Left forelimb (tissue), 1 donor: ENCODE measurements around the gene C18orf32.
"Not testable (repeated sequence)": the region's sequence is repeated elsewhere in the genome, so short reads cannot be mapped to it uniquely, and the experiment has no call there.

Experiments
- DNase-seq: peaks from one replicate; pipeline ENCODE4 v3.0.0-alpha.2; 2018; ENCODE audit warnings: low spot score

The C18orf32 gene

GRCh38 chr18:49500201-49500921 is 13.3 kb upstream of the C18orf32 start:
- DNase-seq = no peak

GRCh38 chr18:49499046-49499637 is 12.1 kb upstream of the C18orf32 start:
- no peak for DNase-seq

- no peak for DNase-seq
These were observed 8.4 kb upstream of the C18orf32 start for GRCh38 chr18:49495480-49495879.

GRCh38 chr18:49495076-49495475 is 8.0 kb upstream of the C18orf32 start:
- DNase-seq = no peak

GRCh38 chr18:49494660-49495059 is 7.6 kb upstream of the C18orf32 start:
- no peak for DNase-seq

- no peak for DNase-seq
These were observed 5.6 kb upstream of the C18orf32 start for GRCh38 chr18:49492694-49493033.

DNA sequence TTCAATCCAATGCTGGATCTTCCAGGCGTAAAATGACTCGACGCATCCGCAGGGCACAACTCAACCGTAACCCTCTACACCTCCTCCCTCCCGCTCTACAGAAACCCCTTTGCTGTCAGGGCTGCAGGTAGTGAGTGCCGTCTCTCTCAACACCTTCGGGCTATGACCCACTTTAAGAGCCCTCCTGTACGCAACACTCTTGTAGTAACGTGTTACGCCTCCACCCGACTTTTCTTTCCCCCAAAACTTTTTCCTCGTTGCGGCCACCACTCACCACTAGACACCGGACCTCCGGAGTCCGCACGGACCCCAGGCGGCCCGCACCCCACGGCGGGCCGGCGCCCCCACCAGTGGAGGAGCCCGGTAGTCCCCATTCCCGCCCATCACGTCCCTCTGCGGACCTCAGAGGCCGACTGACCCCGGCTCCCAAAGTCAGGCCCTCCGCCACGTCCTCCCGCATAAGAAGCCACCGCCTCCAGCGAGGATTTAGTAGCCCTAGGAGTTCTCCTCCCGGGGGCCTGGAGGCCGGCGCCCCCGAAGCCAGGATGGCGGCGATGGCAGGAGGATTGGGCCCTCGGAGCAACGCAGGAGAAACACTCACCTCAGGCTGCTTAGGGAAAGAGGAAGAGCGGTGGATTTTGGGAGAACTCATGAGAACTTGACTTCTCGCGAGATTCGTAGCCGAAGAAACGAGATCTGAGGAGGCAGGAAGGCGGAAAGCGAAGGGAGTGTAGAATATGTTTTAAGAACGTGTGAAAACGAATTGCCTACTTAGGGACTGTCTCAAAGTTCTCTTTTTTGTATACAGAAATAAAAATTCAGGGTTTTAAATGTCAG is 5.0 kb upstream of the C18orf32 start, which contains the start of gene RPL17:
Gene RPL17, minus strand, starts transcription at position 609 of the 837 bp plus-strand sequence.
- peak; percentile 90 for DNase-seq

DNA sequence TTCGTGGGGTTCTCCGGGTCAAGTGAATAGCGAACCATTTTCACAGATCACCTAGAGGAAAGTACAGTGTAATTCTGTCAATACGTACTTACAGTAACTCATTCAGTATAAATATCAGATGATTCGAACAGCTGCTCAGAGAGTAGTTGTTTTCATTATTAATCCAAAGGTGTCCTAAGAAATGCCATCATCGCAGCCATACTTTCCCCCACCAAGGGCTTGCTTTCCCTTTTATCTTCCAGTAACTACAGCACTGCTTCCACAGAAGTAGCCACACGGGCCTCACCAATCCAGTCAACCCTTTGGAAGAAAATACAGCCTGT is 4.5 kb upstream of the C18orf32 start:
- DNase-seq = no peak

DNA sequence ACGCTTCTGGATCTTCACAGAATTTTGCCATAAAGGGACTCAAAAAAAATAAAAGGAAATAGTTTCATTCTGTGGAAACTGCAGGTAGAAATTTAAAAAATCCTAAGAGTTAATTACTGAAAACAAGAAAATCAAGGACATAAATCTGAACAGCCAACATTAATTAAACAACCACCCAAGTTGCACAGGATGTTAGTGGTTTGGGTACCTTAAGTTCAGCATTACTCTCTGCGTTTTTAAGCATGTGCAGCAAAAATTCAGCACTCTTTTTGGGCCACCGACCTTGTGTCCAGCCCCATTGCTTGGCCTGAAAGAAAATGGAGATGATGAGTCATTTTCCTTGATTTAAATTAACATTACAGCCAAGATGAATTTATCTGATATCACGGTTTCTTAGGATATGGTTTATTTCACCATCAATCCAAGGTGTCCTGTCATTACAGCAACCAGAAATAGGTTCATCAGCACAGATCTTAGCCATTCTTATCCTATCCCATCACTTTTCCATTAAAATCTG is 3.3 kb upstream of the C18orf32 start:
- DNase-seq = no peak

DNA sequence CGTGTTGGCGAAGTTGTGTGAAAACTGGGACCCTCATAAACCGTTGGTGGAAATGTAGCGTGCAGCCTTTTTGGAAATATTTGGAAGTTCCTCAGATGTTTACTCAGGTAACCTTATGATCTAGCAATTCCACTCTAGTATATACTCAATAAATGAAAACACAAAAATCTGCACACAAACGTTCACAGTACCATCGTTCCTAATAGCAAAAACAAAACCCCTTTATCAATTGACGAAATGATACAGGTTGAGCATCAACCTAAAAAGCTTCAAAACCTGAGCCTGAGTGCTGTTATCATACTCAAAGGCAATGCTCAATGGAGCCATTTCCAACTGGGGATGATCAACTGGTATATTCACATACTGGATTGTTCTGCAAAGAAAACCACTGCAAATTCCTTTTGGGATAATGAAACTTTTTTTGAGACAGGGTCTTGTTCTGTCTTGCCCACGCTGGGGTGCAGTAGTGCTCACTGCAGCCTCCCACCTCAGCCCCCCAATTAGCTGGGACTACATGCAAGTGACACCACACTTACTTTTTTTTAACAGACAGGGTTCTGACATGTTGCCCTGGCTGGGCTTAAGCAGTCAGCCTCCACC is 777 bp upstream of the C18orf32 start:
- no peak for DNase-seq

DNA sequence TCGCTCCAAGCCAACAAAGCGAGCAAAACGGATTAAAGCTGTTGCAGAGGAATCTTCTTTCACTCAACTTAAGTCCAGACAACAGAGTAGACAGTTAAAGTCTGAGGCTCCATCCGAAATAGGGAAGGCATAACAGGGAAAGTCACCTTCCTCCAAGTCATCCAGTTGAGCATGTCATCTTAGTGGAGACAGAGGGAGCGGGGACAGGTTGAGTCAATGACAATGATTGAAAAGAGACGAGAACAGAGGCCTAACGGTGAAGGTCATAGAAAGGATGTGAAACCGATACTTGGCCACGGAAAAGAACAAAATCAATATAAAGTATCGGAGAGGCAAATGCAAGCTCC is 455 bp downstream of the C18orf32 start:
- no peak for DNase-seq

GRCh38 chr18:49486134-49486533 is 900 bp downstream of the C18orf32 start:
- no peak for DNase-seq

DNA sequence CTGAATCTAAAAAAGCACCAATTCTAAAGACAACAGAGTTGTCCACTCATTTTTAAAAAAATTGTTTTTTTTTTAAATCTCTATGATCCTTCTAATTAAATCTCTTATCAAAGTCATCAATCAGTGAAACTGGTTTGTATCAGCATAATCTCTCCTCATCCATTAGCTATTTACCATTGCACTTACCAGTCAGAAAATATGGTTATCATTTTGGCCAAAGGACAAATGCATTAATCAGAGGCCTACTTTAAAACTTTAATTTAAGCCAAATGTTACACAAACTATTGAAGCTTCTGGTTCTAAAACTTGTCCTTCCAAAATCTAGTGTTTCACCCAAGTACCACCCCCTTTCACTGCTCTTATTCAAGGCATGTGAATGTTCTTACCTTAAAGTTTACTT is 3.8 kb downstream of the C18orf32 start:
- DNase-seq = no peak

GRCh38 chr18:49481907-49482306 is 5.1 kb downstream of the C18orf32 start:
- no peak for DNase-seq

- no peak for DNase-seq
These were observed 5.7 kb downstream of the C18orf32 start for GRCh38 chr18:49481317-49481716.

- DNase-seq = no peak
These were observed 7.5 kb downstream of the C18orf32 start for GRCh38 chr18:49479381-49480137.

- DNase-seq = no peak
These were observed 10.2 kb downstream of the C18orf32 start for GRCh38 chr18:49476664-49477411.

DNA sequence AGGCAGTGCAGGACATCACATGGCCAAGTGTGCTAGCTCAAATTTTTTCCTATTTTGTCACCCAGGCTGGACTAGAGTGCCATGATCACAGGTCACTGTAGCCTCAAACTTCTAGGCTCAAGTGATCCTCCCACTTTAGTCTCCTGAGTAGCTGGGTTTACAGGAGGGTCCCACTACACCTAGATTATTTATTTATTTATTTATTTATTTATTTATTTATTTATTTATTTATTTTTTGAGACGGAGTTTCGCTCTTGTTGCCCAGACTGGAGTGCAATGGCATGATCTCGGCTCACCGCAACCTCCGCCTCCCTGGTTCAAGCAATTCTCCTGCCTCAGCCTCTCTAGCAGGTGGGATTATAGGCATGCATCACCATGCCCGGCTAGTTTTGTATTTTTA is 12.1 kb downstream of the C18orf32 start:
- not testable (repeated sequence) for DNase-seq

DNA sequence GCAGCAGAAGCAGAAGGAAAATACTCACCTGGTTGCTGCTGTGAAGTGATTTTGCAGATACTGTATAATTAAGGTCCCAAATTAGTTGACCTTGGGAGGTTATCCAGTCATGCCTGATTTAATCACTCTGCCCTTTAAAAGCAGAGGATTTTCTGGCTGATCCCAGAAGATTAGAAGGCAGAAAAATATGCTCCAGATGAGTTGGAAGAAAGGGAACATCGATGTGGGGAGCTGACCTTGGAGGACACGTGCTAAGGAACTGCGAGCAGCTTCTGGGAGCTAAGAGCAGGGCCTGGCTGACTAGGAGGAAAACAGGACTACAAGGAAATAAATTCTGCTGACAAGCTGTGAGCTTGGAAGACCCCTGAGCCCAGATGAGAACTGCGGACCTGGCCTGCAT is 13.3 kb downstream of the C18orf32 start:
- DNase-seq = no peak

DNA sequence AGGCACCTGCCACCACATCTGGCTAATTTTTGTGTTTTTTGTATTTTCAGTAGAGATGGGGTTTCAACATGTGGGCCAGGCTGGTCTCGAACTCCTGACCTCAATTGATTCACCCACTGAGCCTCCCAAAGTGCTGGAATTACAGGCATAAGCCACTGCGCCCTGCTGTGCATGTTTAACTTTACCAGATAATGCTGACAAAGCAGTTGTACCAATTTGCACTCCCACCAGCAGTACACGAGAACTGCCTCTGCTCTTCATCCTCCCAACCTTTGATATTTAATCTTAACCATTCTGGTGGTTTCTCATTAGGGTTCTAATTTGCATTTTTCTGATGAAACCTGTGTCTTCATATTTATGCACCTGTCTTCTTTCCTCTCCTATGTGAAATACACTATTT is 14.6 kb downstream of the C18orf32 start:
- no peak for DNase-seq

GRCh38 chr18:49471532-49471931 is 15.5 kb downstream of the C18orf32 start:
- no peak for DNase-seq
